NCI-H82 treated with DMSO at 0.1 percent for 48 hours (cell line): ENCODE results near the gene PP2D1.
"Not testable (repeated sequence)": the region's sequence is repeated elsewhere in the genome, so short reads cannot be mapped to it uniquely, and the experiment has no call there.

Experiments
- DNase-seq: peaks from one replicate; lab custom pipeline; 2025; ENCODE audit not compliant: unreplicated experiment; lab: John Stamatoyannopoulos, UW

PP2D1 gene

GRCh38 chr3:20012164-20012563, at the start of gene PP2D1:
Gene PP2D1 (minus strand): TSS chr3:20012264. CDS start chr3:20012072, 192 bp downstream.
- no peak for DNase-seq

DNA sequence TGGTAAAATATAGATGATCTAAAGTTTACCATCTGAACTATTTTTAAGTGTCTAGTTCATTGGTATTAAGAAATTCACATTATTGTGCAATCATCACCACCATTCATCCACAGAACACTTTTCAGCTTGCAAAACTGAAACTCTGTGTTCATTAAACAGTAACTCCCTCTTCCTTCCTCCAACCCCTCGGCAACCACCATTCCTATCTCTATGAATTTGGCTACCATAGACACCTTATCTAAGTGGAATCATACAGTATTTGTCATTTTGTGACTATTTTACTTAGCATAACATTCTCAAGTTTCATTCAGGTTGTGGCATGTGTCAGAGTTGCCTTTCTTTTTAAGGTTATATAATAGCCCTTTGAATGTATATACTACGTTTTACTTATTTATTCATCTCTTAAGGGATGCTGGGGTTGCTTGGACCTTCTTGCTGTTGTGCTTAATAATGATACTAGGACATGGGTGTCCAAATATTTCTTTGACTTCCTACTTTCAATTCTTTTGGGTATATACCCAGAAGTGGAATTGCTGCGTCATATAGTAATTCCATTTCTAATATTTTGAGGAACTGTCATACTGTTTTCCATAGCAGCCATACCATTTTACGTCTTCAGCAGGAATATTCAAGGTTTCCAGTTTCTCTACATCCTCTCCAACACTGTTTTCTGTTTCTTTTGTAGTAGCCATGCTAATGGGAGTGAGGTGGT, 49.1 kb upstream of the PP2D1 start:
- no peak for DNase-seq

GRCh38 chr3:20059929-20060328, 47.9 kb upstream of the PP2D1 start:
- DNase-seq = no peak

DNA sequence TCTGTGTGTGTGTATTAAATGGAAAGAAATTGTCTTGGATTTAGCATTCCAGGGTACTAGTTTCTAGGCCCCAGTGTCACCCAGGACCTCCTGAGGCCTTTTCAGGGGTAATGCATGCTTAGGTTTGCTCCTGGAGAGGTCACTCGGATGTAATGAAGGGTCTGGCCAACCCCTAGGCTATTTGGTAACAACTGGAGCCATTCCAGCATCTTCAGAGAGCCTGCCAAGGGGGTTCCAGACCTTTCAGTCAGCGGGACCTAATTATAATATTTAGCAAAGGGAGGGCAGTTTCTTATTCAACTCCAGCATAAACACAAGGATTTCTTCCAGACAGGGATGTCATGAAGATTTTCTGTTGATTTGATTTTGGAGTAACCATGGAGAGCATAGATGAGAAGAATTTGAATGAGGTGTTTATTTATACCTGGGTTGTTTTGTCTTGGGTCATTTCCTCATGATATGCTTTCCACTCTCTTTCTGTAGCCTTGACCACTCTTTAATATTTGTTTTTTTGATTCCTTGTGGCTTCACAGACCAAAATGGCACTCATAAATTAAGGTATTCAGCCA, 45.6 kb upstream of the PP2D1 start:
- no peak for DNase-seq

GRCh38 chr3:20056725-20057611, 44.9 kb upstream of the PP2D1 start:
- no peak for DNase-seq

GRCh38 chr3:20055842-20056241, 43.8 kb upstream of the PP2D1 start:
- DNase-seq = no peak

DNA sequence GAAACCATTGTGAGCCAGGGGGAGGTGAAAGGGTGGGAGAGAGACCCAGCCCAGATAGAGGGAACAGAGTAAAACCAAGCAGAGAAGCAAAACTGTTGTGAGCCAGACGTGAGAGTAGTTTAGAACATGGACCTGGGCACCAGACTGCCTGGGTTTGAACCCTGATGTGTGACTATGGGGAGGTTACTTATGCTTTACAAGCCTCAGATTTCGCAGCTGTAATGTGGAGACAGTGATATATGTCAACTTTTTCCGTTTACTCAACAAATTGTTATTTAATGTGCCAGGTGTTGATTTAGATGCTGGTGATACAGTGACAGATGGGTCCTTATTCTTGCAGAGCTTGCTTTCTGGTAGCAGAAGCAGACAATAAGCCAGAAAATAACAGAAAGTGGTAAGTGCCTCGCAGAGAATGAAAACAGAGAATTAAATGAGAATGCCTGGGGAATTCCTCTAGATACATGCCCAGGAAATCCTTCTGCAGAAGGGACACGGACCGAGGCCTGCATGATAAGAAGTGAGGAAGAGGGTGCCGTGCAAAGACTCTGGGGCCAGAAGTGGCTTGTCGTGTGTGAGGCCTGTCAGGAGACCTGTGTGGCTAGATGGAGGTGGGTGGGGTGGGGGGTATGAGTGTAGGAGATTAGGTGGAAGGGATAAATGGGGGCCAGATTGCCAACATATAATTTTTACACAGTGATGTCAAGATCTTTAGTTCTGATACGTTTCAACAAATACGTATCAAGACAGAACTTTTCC, 43.1 kb upstream of the PP2D1 start:
- no peak for DNase-seq

DNA sequence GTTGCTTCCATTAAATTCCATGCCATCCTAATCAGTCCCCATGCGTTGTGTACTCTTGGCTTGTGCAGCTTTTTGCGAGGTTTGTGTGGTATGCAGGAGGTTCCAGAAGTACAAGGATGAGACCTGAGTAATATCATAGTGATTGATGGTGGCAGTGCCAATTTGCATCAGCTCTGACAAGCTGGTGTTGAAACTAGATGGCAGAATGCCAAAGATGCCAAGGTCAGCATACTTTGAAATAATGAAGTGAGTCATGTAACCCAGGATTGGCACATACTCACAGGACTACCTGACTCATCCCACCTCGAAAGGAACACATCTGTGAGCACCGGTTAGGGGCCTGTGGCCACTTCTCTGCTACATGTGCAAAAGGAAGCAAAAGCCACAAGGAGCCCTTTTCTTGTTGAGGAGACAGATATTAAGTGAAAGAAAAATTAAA, 42.5 kb upstream of the PP2D1 start:
- no peak for DNase-seq

GRCh38 chr3:20052851-20053250, 40.8 kb upstream of the PP2D1 start:
- DNase-seq = no peak

DNA sequence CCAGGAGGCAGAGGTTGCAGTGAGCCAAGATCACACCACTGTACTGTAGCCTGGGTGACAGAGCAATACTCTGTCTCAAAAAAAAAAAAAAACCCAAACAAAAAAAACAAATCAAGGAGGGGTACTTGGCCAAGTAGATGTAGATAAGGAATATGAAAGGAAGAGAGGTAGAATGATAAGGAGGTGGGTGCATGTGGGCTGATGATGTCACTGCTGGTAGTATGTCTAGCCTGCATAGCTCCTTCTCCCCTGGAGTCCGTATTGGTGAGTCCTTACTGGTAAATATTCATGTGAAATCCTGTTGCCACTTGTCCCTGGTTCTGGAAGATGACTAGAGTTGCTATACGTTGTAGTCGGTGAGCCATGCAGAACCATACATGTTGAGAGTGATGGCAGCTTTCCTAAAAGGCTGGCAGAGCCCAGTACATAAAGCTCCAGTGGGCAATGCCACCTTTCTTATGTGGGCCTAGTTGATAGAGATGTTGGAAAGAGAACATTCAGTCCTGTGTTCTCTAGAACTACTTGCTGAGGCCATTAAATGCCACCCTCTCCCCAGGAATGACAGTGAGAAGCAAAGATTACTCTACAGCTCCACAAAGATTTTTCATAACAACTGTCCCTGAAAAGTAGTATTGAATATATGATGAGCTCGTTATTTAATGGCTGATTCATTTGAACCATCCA, 39.2 kb upstream of the PP2D1 start:
- no peak for DNase-seq

DNA sequence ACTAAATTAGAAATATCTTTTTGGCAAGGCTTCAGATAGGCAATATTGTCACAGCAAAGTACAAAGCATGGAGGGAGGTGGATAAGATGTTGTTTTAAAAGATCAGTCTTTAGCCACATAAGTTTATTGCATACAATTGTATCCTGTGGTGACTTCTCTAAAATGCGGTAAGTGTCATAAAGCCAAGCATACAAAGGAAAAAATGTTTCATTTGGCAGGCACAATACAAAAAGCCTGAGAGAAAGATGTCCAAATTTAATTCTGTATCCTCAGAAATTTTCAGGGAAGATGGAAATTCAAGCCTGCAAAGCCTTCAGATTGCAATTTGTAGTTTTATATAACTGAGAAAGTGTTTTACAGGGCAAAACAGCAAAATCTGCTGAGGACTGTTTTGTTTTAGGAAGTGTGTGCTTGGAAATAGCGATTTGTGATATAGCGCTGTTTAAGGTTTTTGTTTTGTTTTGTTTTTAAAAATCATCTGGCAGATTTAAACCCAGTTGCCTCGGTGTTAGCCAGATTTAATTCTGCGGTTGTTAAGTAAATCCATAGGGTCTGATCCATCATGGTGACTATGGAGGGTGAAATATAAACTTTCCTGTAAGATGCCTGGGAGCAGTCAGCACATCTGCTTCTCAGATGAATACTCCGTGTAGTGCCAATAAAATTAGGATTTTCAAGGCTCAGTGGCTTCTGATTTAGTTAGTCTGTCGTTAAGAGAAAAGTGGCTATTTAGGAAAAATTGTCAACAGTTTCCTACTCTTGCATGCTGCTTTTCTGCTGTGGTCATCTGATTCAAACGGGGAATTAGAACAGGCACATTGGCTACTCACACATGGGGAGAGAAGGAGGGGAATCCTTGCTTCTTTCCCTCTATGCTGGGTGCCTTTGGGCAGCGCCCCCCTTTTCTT, 36.2 kb upstream of the PP2D1 start:
- DNase-seq = no peak

GRCh38 chr3:20047341-20047779, 35.3 kb upstream of the PP2D1 start:
- no peak for DNase-seq

DNA sequence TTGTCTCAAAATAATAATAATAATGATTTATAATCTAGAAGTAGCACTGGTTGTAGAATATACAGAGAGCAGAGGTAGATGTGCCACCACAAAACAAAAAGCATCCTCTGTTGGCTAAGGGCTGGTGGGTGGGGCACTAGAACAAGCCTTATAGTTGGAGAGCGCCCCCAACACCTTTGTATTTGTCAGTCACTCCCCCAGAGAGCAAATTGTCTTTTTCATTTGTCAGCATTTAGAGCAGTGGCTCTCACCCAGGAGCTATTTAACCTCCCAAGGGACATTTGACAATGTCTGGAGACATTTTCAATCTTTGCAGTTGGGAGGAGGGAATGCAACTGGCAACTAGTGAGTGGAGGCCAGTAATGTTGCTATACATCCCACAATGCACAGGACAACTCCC, 34.5 kb upstream of the PP2D1 start:
- no peak for DNase-seq

DNA sequence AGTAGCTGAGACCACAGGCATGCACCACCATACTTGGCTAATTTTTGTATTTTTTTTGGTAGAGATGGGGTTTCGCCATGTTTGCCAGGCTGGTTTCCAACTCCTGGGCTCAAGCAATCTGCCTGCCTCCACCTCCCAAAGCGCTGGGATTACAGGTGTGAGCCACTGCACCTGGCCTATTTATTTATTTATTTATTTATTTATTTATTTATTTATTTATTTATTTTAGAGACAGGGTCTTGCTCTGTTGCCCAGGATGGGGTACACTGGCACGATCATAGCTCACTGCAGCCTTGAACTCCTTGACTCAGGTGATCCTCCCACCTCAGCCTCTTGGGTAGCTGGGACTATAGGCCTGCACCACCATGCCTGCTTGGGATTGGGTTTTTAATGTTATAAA, 33.1 kb upstream of the PP2D1 start:
- DNase-seq = not testable (repeated sequence)

GRCh38 chr3:20043825-20044224, 31.8 kb upstream of the PP2D1 start:
- DNase-seq = no peak

DNA sequence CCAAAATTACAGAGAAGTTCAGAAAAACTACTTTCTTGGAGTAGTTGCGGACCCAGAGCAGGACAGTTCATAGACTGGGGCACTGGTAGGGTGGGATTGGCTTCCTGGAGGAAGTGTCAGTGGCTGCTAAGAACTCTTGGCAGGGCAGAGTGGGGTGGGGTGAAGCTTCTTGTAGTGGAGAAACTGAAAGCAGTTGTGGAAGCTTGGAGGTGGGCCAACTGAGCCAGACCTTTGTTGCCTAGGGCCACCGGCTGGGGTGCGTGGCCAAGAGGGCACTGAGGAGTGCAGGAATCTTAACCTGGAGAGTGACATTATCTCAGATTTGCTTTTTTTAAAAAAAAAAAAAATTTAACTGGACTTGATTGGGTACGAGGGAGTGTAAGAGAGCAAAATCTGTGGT, 31.3 kb upstream of the PP2D1 start:
- DNase-seq = no peak

- no peak for DNase-seq
Measured at GRCh38 chr3:20042331-20042730, 30.3 kb upstream of the PP2D1 start.

DNA sequence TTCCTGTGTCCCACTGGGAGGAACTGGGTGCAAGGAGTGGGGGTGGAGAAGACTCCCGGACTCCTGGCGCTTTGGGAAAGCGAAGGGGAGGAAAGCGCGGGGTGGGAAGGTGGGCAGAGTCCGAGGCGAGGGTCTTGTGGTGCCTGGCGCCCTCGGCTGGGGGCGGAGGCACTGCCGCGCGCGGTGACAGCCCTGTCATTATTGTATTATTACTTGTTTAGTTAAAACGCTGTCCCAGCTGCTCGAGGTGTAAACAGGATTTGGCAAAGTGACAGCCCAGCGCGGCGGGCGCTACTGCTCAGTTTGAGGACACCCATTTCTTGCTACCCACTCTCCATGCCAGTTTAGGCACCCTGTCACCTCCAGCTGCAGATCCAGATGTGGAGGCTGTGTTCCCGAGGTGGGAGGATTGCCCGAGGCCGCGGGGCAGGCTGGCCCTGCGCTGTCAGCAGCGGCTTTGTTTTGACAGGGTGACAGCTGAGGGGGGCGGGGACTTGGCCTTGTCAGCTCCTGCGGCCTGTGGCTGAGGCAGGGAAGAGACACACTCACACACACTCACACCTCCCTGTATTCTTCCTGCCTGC, 29.2 kb upstream of the PP2D1 start:
- peak; percentile 65 for DNase-seq

DNA sequence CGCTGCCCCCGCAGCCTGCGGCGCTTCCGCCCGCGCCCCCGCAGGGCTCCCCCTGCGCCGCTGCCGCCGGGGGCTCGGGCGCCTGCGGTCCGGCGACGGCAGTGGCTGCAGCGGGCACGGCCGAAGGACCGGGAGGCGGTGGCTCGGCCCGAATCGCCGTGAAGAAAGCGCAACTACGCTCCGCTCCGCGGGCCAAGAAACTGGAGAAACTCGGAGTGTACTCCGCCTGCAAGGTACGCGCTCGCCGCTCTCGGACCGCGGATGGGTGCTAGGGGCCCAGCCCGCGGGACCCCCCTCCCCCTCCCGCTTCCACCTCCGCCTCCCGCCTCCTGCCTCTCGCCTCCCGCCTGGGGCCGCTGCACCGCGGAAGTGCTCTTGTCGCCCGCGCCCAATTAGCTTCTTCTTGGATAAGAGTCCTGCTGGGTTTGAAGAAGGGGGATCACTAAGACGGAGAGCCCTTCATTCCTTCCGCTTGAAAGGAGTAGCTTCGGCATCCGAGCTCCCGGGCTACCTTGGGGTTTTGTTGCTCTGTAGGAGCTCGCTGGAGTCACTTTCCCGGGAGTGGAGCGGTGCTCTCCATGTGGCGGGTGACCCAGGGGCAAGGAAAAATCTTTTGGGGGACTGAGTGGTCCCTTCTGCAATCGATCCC, 28.6 kb upstream of the PP2D1 start:
- peak; percentile 54 for DNase-seq
